Measurements from ENCODE around the gene CROCC. TPM values are rescaled to one million over a fixed set of nuclear protein-coding genes. Genes with fewer than 3 reads are reported as not detected.
"Not testable (repeated sequence)": the region's sequence is repeated elsewhere in the genome, so short reads cannot be mapped to it uniquely, and the experiment has no call there.

Gene CROCC
- total RNA-seq, 2 donors from 2014 or later, result 6.9 to 21.6 TPM

DNA sequence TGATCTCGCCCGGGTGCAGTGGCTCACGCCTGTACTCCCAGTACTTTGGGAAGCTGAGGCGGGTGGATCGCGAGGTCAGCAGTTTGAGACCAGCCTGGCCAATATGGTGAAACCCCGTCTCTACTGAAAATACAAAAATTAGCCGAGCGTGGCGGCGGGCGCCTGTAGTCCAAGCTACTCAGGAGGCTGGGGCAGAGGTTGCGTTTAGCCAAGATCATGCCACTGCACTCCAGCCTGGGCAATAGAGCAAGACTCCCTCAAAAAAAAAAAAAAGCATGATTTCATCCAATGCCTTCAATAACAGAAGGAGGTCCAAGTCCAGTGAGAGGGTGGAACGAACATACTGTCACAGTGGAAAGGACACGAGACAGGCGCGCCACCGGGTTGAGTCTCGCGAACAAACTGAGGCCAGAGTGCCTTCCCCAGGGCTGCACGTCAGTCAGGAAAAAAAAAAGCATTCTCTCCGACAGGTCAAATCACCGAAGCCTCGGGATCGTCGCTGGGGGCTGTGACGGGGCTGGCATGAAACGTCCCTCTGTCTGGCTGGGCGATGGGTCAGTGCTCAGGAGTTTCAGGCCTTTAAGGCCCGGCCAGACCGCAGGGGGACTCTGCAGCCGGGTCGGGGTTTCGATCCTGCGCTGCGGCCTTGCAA is 8.4 kb upstream of the CROCC start:
- DNase-seq, result no peak
- Histone ChIP-seq H3K4me3 (peak overlapping the region; percentile 89), H3K9ac (ENCODE audit: low read depth in 2 of 2, low read length in 2 of 2) (peak overlapping the region; percentile 27 to 84), H3K9me3 (no peaks in the 10 kb centered on the region), H3K36me3 (no peaks in the 10 kb centered on the region), H3K27me3 (no peaks in the 10 kb centered on the region), H3K4me1 (peaks cover 6% of the 10 kb centered on the region), H3K27ac (no peak overlapping the region)
- intact Hi-C loops (cut with DNase I), result no loop called here
- TF ChIP-seq, protein P1, sequence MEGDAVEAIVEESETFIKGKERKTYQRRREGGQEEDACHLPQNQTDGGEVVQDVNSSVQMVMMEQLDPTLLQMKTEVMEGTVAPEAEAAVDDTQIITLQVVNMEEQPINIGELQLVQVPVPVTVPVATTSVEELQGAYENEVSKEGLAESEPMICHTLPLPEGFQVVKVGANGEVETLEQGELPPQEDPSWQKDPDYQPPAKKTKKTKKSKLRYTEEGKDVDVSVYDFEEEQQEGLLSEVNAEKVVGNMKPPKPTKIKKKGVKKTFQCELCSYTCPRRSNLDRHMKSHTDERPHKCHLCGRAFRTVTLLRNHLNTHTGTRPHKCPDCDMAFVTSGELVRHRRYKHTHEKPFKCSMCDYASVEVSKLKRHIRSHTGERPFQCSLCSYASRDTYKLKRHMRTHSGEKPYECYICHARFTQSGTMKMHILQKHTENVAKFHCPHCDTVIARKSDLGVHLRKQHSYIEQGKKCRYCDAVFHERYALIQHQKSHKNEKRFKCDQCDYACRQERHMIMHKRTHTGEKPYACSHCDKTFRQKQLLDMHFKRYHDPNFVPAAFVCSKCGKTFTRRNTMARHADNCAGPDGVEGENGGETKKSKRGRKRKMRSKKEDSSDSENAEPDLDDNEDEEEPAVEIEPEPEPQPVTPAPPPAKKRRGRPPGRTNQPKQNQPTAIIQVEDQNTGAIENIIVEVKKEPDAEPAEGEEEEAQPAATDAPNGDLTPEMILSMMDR (IDR thresholded peaks at IDR 0.05), result no peak

DNA sequence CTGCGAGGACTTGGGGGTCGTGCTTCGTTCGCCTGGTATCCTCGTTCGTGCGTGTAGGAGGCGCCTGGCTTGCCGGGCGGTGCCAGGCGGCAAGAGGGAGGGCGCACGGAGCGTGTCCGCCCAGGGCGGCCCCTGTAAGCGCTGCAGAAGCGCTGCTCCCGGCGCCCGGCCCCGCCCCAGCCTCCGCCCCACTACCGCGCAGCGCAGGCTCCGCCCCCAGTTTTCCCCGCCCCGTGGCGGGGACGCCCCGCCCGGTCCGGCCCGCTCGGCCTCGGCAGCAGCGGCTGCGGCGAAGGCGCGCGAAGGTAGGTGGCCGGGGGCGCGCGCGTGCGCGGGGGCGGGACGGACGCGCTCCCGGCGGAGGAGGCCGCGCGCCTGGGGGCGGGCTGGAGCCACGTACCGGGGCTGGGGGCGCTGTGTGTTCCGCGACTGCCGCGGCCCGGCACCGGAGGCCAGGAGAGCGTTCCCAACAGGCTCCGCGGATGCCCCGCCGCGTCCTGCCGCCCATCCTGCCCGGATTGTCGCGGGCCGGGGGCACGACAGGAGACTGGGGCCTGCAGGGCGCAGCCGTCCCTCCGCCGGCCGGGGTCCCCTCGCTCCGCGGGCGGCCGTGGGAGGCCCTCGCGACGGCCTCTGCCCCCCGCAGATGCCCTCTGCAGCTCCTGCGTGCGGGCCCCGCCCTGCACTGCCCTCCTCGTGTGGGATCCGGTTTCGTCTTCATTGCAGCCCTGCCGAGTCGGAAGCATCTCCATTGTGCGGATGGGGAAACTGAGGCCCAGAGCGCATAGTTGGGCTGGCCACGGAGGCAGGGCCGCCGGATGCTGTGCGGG is 7.7 kb upstream of the CROCC start:
- TF ChIP-seq, protein P1 (IDR thresholded peaks at IDR 0.05), result no peak
- intact Hi-C loops (cut with DNase I), result no loop called here
- Histone ChIP-seq H3K36me3 (no peaks in the 10 kb centered on the region), H3K4me1 (peaks cover 6% of the 10 kb centered on the region), H3K27me3 (no peaks in the 10 kb centered on the region), H3K27ac (peak overlapping the region; percentile 67), H3K9me3 (no peaks in the 10 kb centered on the region), H3K9ac (ENCODE audit: low read depth in 2 of 2, low read length in 2 of 2) (peak overlapping the region; percentile 51 to 92), H3K4me3 (peak overlapping the region; percentile 89)
- DNase-seq, result peak; percentile 93

DNA sequence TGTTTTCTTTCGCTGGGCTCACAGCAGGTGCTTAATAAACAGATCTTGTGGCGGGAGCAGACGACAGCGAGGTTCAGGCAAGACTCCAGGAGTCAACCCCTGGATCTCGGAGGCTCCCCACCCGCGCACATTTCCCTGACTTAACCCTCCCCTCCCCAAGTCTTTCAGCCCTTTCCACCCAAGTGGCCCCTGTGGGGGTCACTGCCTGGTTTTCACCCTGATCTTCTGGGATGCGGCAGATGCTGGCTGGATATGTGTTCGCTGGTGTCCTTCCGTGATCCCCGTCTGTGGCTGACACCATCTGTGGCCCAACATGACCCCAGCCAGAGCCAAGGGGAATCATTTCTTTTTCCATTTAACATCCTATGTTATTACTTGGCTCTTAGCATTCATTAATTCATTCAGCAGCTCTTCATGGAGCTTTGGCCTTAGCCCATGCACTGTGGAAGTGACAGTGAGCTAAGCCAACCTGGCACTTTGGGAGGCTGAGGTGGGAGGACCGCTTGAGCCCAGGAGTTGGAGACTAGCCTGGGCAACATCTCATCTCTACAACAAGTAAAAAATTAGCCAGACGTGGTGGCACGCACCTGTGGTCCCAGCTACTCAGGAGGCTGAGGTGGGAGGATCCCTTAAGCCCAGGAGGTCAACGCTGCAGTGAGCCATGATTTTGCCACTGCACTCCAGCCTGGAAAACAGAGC is 6.7 kb upstream of the CROCC start:
- H3K36me3 ChIP-seq; intact Hi-C loops (cut with DNase I); H3K9me3 ChIP-seq; H3K27ac ChIP-seq; H3K27me3 ChIP-seq; DNase-seq; H3K4me1 ChIP-seq; H3K4me3 ChIP-seq: not testable (repeated sequence)
- H3K9ac ChIP-seq (ENCODE audit: low read depth in 2 of 2, low read length in 2 of 2), result peak overlapping the region in 1 of 2 donors; percentile 51

DNA sequence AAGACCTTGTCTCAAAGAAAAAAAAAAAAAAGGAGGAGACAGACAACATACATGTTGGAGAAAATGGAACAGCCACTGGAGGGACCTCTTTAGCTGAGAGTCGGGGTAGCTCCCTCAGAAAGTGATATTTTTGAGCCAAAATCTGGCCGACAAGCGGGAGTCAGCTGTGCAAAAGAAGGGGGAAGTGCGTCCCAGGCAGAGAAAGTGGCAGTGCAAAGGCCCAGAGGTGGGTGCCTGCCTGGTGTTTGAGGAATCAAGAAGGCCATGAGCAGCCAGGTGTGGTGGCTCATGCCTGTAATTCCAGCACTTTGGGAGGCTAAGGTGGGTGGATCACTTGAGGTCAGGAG is 6.1 kb upstream of the CROCC start:
- Histone ChIP-seq H3K4me3 (no peak overlapping the region), H3K36me3 (no peaks in the 10 kb centered on the region), H3K27me3 (no peaks in the 10 kb centered on the region), H3K9ac (ENCODE audit: low read depth in 2 of 2, low read length in 2 of 2) (no peak overlapping the region), H3K4me1 (peaks cover 6% of the 10 kb centered on the region), H3K9me3 (no peaks in the 10 kb centered on the region), H3K27ac (no peak overlapping the region)
- DNase-seq, result no peak
- TF ChIP-seq, protein P1 (IDR thresholded peaks at IDR 0.05), result no peak
- intact Hi-C loops (cut with DNase I), result no loop called here

DNA sequence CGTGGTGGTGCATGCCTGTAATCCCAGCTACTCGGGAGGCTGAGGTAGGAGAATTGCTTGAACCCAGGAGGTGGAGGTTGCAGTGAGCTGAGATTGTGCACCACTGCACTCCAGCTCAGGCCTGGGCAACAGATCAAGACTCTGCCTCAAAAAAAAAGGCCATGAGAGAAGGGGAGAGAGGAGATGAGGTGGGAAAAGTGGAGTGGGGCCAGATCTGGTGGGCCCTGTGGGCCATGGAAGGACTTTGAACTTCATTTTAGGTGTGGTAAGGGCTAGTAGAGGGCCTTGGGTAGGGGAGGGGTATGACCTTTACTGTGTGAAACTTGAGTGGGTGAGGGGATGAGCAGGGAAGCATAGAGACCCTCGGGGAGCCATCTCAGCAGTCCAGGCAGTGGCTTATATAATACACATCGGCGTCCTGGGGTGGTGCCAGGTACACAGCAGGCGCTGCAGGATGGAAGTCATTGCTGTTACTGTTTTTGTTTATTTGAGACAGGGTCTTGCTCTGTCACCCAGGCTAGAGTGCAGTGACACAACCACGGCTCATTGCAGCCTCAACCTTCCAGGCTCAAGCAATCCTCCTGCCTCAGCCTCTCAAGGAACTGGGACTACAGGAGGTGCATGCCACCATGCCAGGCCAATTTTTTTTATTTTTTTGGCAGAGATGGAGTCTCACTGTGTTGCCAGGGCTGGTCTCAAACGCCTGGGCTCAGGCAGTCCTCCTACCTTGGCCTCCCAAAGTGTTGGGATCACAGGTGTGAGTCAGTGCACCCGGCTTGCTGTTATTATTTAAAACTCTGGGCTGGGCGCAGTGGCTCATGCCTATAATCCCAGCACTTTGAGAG is 5.5 kb upstream of the CROCC start:
- H3K9ac ChIP-seq (ENCODE audit: low read depth in 2 of 2, low read length in 2 of 2); H3K27ac ChIP-seq; DNase-seq; H3K36me3 ChIP-seq; intact Hi-C loops (cut with DNase I); H3K27me3 ChIP-seq; H3K9me3 ChIP-seq; H3K4me3 ChIP-seq; H3K4me1 ChIP-seq: not testable (repeated sequence)

DNA sequence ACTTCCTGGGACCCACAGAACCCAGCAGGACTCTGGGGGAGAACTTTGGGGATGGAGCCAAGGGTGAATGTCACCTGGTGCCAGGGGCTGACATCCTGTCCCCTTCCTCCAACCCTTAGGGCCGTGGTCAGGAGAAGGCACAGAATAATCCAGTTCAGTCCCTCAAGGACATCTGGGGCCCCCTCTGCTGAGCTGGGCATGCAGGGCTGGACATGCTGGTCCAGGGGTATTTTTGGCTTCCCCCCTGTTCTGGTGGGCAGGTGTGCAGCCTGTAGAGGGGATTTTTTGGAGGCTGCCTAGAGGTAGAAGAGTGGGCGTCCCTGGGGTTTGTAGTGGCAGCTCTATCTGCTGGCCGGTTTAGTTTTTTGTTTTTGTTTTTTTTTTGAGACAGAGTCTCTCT is 3.4 kb upstream of the CROCC start:
- TF ChIP-seq, protein P1 (IDR thresholded peaks at IDR 0.05), result no peak
- no peak overlapping the region for H3K4me3 ChIP-seq
- H3K9me3 ChIP-seq, result no peaks in the 10 kb centered on the region
- no peaks in the 10 kb centered on the region for H3K27me3 ChIP-seq
- H3K36me3 ChIP-seq, result no peaks in the 10 kb centered on the region
- no peak for DNase-seq
- intact Hi-C loops (cut with DNase I), result no loop called here
- H3K4me1 ChIP-seq, result peaks cover 3% of the 10 kb centered on the region
- no peak overlapping the region for H3K9ac ChIP-seq (ENCODE audit: low read depth in 2 of 2, low read length in 2 of 2)
- H3K27ac ChIP-seq, result no peak overlapping the region

DNA sequence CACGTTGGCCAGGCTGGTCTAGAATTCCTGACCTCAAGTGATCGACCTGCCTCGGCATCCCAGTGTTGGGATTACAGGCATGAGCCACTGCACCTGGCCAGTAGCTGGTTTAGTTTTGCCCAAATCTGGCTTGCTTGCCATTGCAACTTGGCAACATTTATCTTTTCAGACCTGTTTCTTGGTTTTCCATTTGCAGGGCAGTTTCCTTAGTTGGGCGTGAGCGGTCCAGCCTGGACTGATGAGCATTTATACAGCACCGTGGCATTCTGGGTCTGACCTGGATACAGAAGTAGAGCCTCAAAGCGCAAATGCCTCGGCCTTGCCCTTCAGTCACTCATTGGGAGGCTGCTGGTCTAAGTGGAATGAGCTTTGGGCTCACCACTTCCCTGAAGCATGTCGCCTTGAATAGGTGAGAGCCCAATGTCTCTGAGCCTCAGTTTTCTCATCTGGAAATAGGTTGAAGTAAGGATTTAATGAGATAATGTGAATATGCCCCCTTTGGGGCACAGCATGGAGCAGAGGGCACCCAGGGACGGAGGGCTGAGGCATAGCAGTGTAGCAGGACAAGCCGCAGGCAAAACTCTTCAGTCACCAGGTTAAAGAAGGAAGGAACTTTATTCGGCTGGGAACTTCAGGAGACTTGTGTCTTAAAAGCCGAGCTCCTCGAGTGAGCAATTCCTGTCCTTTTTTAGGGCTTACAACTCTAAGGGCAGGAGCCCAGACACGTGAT is 2.6 kb upstream of the CROCC start:
- H3K27me3 ChIP-seq; H3K9ac ChIP-seq (ENCODE audit: low read depth in 2 of 2, low read length in 2 of 2); DNase-seq; H3K9me3 ChIP-seq; H3K27ac ChIP-seq; H3K36me3 ChIP-seq; H3K4me1 ChIP-seq; H3K4me3 ChIP-seq; intact Hi-C loops (cut with DNase I): not testable (repeated sequence)
